ENCODE measurements around the gene PATJ.

PATJ gene

GRCh38 chr1:62176597-62177312 lies 434.5 kb downstream of the PATJ start:
- TF ChIP-seq SIN3A (IDR thresholded peaks at IDR 0.05; ENCODE audit: borderline replicate concordance, insufficient read depth, low read length) = no peak

- TF ChIP-seq TAF1 (IDR thresholded peaks at IDR 0.05; ENCODE audit: borderline replicate concordance, insufficient read depth, low read length) (no peak), FOXP2 (optimal IDR thresholded peaks at IDR 0.05; ENCODE audit: borderline replicate concordance, extremely low read depth, extremely low read length, insufficient read depth) (no peak), POLR2AphosphoS5 (IDR thresholded peaks at IDR 0.05; ENCODE audit: low read depth, low read length) (no peak), SIN3A (IDR thresholded peaks at IDR 0.05; ENCODE audit: borderline replicate concordance, insufficient read depth, low read length) (no peak)
- TF ChIP-seq, protein P1, sequence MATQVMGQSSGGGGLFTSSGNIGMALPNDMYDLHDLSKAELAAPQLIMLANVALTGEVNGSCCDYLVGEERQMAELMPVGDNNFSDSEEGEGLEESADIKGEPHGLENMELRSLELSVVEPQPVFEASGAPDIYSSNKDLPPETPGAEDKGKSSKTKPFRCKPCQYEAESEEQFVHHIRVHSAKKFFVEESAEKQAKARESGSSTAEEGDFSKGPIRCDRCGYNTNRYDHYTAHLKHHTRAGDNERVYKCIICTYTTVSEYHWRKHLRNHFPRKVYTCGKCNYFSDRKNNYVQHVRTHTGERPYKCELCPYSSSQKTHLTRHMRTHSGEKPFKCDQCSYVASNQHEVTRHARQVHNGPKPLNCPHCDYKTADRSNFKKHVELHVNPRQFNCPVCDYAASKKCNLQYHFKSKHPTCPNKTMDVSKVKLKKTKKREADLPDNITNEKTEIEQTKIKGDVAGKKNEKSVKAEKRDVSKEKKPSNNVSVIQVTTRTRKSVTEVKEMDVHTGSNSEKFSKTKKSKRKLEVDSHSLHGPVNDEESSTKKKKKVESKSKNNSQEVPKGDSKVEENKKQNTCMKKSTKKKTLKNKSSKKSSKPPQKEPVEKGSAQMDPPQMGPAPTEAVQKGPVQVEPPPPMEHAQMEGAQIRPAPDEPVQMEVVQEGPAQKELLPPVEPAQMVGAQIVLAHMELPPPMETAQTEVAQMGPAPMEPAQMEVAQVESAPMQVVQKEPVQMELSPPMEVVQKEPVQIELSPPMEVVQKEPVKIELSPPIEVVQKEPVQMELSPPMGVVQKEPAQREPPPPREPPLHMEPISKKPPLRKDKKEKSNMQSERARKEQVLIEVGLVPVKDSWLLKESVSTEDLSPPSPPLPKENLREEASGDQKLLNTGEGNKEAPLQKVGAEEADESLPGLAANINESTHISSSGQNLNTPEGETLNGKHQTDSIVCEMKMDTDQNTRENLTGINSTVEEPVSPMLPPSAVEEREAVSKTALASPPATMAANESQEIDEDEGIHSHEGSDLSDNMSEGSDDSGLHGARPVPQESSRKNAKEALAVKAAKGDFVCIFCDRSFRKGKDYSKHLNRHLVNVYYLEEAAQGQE (IDR thresholded peaks at IDR 0.05; ENCODE audit: insufficient read depth in 1 of 2, low read depth in 2 of 2, low read length in 2 of 2) = no peak
Observed at GRCh38 chr1:62177621-62178020, 435.3 kb downstream of the PATJ start.

DNA sequence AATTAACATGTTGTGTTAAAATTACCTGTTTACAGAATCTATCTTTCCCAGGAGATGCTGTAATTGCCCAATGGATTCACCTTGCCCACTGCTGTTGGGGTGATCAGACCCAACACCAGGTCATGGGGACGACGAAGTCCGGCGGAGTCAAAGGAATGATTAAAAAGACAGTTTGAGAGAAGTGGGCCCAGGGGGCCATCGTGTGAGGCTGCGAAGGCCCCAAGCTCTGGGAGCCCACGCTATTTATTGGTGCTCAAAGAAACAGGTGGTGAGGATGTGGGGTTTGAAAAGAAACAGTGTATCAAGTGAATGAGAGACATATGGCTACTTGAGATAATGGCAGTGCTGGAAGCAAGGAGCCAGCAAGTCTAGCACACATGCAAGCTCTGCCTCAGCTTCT lies 436.1 kb downstream of the PATJ start:
- TF ChIP-seq, protein P1 (IDR thresholded peaks at IDR 0.05; ENCODE audit: insufficient read depth in 1 of 2, low read depth in 2 of 2, low read length in 2 of 2) = no peak
- no peak for TF ChIP-seq POLR2AphosphoS5 (IDR thresholded peaks at IDR 0.05; ENCODE audit: low read depth, low read length)
- TF ChIP-seq FOXP2 (optimal IDR thresholded peaks at IDR 0.05; ENCODE audit: borderline replicate concordance, extremely low read depth, extremely low read length, insufficient read depth) = no peak
- TF ChIP-seq TAF1 (IDR thresholded peaks at IDR 0.05; ENCODE audit: borderline replicate concordance, insufficient read depth, low read length) = no peak

DNA sequence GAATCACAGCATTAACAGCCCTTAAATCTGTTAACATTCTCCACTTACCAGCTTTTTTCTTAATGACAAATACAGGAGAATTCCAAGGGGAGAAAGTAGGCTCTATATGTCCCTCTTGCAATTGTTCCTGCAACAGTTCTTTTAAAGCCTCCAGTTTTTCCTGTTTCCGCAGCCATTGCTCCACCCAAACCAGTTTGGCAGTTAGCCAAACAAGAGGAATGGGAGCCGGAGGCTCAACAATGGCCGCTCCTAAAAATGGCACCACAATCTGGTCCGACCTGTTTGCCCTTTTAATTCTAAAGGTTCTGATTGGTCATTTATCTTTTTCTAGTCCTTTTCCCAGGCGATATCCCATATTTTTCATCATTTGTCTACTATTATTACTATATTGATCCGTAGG lies 438.4 kb downstream of the PATJ start:
- TF ChIP-seq, protein P1 (IDR thresholded peaks at IDR 0.05; ENCODE audit: insufficient read depth in 1 of 2, low read depth in 2 of 2, low read length in 2 of 2) = no peak
- no peak for TF ChIP-seq TAF1 (IDR thresholded peaks at IDR 0.05; ENCODE audit: borderline replicate concordance, insufficient read depth, low read length)
- no peak for TF ChIP-seq FOXP2 (optimal IDR thresholded peaks at IDR 0.05; ENCODE audit: borderline replicate concordance, extremely low read depth, extremely low read length, insufficient read depth)

DNA sequence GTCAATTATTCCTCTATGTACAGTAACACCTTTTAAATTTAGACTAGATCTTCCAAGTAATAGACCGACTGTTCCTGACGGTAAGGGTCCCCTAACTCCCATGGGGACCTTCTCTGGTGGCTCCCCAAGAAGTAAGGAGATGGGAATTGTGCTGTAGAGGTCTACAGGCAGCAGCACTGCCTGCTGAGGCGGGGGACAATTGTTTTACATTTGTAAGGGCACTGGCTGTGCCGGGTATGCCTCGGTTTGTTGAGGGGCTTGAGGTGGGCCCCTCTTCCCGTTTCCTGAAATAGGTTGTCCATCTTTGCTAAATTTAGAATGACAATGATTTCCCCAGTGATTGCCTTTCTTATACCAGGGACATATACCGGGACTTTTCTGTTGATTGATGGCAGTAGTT lies 439.3 kb downstream of the PATJ start:
- TF ChIP-seq POLR2AphosphoS5 (IDR thresholded peaks at IDR 0.05; ENCODE audit: low read depth, low read length) (no peak), FOXP2 (optimal IDR thresholded peaks at IDR 0.05; ENCODE audit: borderline replicate concordance, extremely low read depth, extremely low read length, insufficient read depth) (no peak), TAF1 (IDR thresholded peaks at IDR 0.05; ENCODE audit: borderline replicate concordance, insufficient read depth, low read length) (no peak), SIN3A (IDR thresholded peaks at IDR 0.05; ENCODE audit: borderline replicate concordance, insufficient read depth, low read length) (no peak)
- TF ChIP-seq, protein P1 (IDR thresholded peaks at IDR 0.05; ENCODE audit: insufficient read depth in 1 of 2, low read depth in 2 of 2, low read length in 2 of 2) = no peak
